CD4-positive, alpha-beta T cell treated with Interleukin-6 for 4 hours (primary cell): ENCODE results near the gene GRM2.
"Not testable (repeated sequence)": the region's sequence is repeated elsewhere in the genome, so short reads cannot be mapped to it uniquely, and the experiment has no call there.

Experiments
- DNase-seq: peaks from one replicate; pipeline ENCODE4 v3.0.0-alpha.2; 2020; ENCODE audit warnings: mixed read lengths

Gene GRM2

GRCh38 chr3:51729042-51729633, 22.3 kb downstream of the GRM2 start:
- DNase-seq = no peak

- DNase-seq = no peak
Observed at GRCh38 chr3:51733859-51734571, 27.1 kb downstream of the GRM2 start.

- DNase-seq = no peak
Observed at GRCh38 chr3:51734572-51734907, 27.7 kb downstream of the GRM2 start.

GRCh38 chr3:51735039-51735438, 28.2 kb downstream of the GRM2 start:
- no peak for DNase-seq

GRCh38 chr3:51735950-51736349, 29.1 kb downstream of the GRM2 start:
- no peak for DNase-seq

- no peak for DNase-seq
Observed at GRCh38 chr3:51739110-51739509, 32.2 kb downstream of the GRM2 start.

GRCh38 chr3:51742320-51742719, 35.5 kb downstream of the GRM2 start:
- not testable (repeated sequence) for DNase-seq

GRCh38 chr3:51742978-51743377, 36.1 kb downstream of the GRM2 start:
- DNase-seq = not testable (repeated sequence)

GRCh38 chr3:51747840-51748239, 41.0 kb downstream of the GRM2 start:
- DNase-seq = no peak

GRCh38 chr3:51748327-51748726, 41.5 kb downstream of the GRM2 start:
- no peak for DNase-seq

GRCh38 chr3:51750878-51751277, 44.0 kb downstream of the GRM2 start:
- DNase-seq = no peak

GRCh38 chr3:51751287-51751686, 44.4 kb downstream of the GRM2 start:
- no peak for DNase-seq

- DNase-seq = not testable (repeated sequence)
Observed at GRCh38 chr3:51753763-51754750, 47.2 kb downstream of the GRM2 start.

GRCh38 chr3:51759203-51759602, 52.3 kb downstream of the GRM2 start:
- DNase-seq = no peak
